Endothelial cell of umbilical vein (primary cell): Measurements from ENCODE around the gene PPFIA2. TPM values are rescaled to one million over a fixed set of nuclear protein-coding genes. Genes with fewer than 3 reads are reported as not detected.

Experiments
- BruUV-seq: library from RNA; stranded (reverse); fragments of 400-500 nt; replicated peaks from 2 replicates; lab custom pipeline; 2021; lab: Mats Ljungman, UMichigan
- CTCF ChIA-PET: fragments of 300-600, 350-600 bp; sonication (Branson Sonifier 250); formaldehyde crosslinking; loops from one replicate; lab custom pipeline; 2021; ENCODE audit warnings: antibody characterized with exemption, inconsistent platforms; lab: Charles Lee
- POLR2A ChIA-PET: fragments of 300-600, 350-600 bp; sonication (Branson Sonifier 250); formaldehyde crosslinking; loops from one replicate; lab custom pipeline; 2021; ENCODE audit warnings: antibody characterized with exemption, inconsistent platforms; lab: Charles Lee
- DNase-seq: peaks from one replicate; pipeline ENCODE4 v3.0.0-alpha.2; 2011; ENCODE audit warnings: low read depth, low spot score
- FAIRE-seq: peaks from 2 replicates; lab custom pipeline; 2011; peaks lifted over from hg19 to GRCh38; lab: Jason Lieb, UNC
- H2AFZ ChIP-seq: 2 replicates; pipeline ENCODE4 v1.6.0; 2012; ENCODE audit warnings: low read depth, low read length, control low read depth, inconsistent platforms
- H3K27ac ChIP-seq: 2 replicates; pipeline ENCODE4 v1.5.1; 2011; ENCODE audit warnings: low read depth, mild to moderate bottlenecking, control low read depth, low read length, moderate library complexity; ENCODE audit not compliant: insufficient read depth
- H3K27me3 ChIP-seq, 2 experiments: 2 replicates each; pipeline versions ENCODE4 v1.6.0 to v1.6.1; 2011; ENCODE audit warnings: low read length in 2 of 2, mixed read lengths in 1 of 2; ENCODE audit not compliant: control insufficient read depth in 2 of 2, insufficient read depth in 2 of 2
- H3K36me3 ChIP-seq, 2 experiments: 2 replicates in 1 of 2; 3 replicates in 1 of 2; pipeline ENCODE4 v1.5.1; 2011; ENCODE audit warnings: low read length in 2 of 2, mild to moderate bottlenecking in 1 of 2, moderate library complexity in 1 of 2; ENCODE audit not compliant: control insufficient read depth in 2 of 2, insufficient read depth in 2 of 2; ENCODE audit errors: extremely low read depth in 1 of 2
- H3K4me1 ChIP-seq: 3 replicates; pipeline ENCODE4 v1.5.1; 2011; ENCODE audit warnings: mild to moderate bottlenecking, low read length; ENCODE audit not compliant: control insufficient read depth, insufficient read depth; ENCODE audit errors: extremely low read depth
- H3K4me2 ChIP-seq: 2 replicates; pipeline ENCODE4 v1.6.1; 2011; ENCODE audit warnings: low read length, control low read depth, mixed read lengths; ENCODE audit not compliant: insufficient read depth
- H3K4me3 ChIP-seq, 3 experiments: fragments of 200-600 bp in 1 of 3; sonication (generic), shearing (Covaris generic) in 1 of 3; replicated peaks in 1 of 3; 2 replicates each; pipeline ENCODE4 v1.5.1; 2011 to 2016; ENCODE audit warnings: control low read depth in 3 of 3, low read length in 3 of 3, mild to moderate bottlenecking in 2 of 3, inconsistent platforms in 1 of 3, low read depth in 1 of 3, moderate library complexity in 1 of 3; ENCODE audit not compliant: insufficient read depth in 1 of 3
- H3K79me2 ChIP-seq: 2 replicates; pipeline ENCODE4 v1.6.0; 2012; ENCODE audit warnings: low read length, inconsistent platforms; ENCODE audit not compliant: control insufficient read depth, insufficient read depth
- H3K9ac ChIP-seq: replicated peaks from 2 replicates; pipeline ENCODE3; 2011; ENCODE audit warnings: low read length, control low read depth; ENCODE audit not compliant: insufficient read depth; ENCODE audit errors: extremely low read depth
- H3K9me1 ChIP-seq: replicated peaks from 3 replicates; pipeline ENCODE4 v1.6.0; 2011; ENCODE audit warnings: mild to moderate bottlenecking, low read length; ENCODE audit not compliant: control insufficient read depth, insufficient read depth; ENCODE audit errors: extremely low read depth
- H3K9me3 ChIP-seq: replicated peaks from 2 replicates; pipeline ENCODE4 v1.5.1; 2012; ENCODE audit warnings: low read length, inconsistent platforms; ENCODE audit not compliant: control insufficient read depth, insufficient read depth
- H4K20me1 ChIP-seq: replicated peaks from 2 replicates; pipeline ENCODE3; 2011; ENCODE audit warnings: mild to moderate bottlenecking, low read length; ENCODE audit not compliant: control insufficient read depth, insufficient read depth; ENCODE audit errors: extremely low read depth
- EZH2 ChIP-seq: IDR thresholded peaks from 2 replicates; pipeline ENCODE4 v1.6.1; 2012; ENCODE audit warnings: borderline replicate concordance, low read depth, mild to moderate bottlenecking, moderate library complexity, low read length, inconsistent platforms; ENCODE audit not compliant: severe bottlenecking
- FOS ChIP-seq: IDR thresholded peaks from 2 replicates; pipeline ENCODE4 v1.6.1; 2011; ENCODE audit warnings: mild to moderate bottlenecking, low read length, moderate library complexity, borderline replicate concordance; ENCODE audit not compliant: insufficient read depth
- GATA2 ChIP-seq: IDR thresholded peaks from 2 replicates; pipeline ENCODE4 v1.7.0; 2011; ENCODE audit warnings: low read depth, mild to moderate bottlenecking, moderate library complexity, mixed read lengths, low read length; ENCODE audit not compliant: insufficient read length, insufficient read depth
- JUN ChIP-seq: IDR thresholded peaks from 2 replicates; pipeline ENCODE4 v1.6.1; 2011; ENCODE audit warnings: borderline replicate concordance, low read depth; ENCODE audit not compliant: insufficient read length, insufficient read depth
- MYC ChIP-seq: IDR thresholded peaks from one replicate; pipeline ENCODE4 v1.6.1; 2011; ENCODE audit warnings: mild to moderate bottlenecking, low read depth, low read length
- POLR2A ChIP-seq: IDR thresholded peaks from 2 replicates; pipeline ENCODE4 v1.6.1; 2012; ENCODE audit warnings: low read depth, mild to moderate bottlenecking, control low read depth, low read length
- POLR2AphosphoS5 ChIP-seq: IDR thresholded peaks from 2 replicates; pipeline ENCODE4 v1.6.1; 2012; ENCODE audit warnings: low read depth, mild to moderate bottlenecking, control low read depth, low read length, moderate library complexity; ENCODE audit not compliant: insufficient read depth
- dilution Hi-C: fragments of 300-500 bp; cut with MboI; formaldehyde crosslinking; loops from one replicate; pipeline ENCODE4 v1.15.0; 2019; ENCODE audit warnings: low sequenced_read_pairs; ENCODE audit not compliant: extremely low pct_ligation_motif_present
- intact Hi-C: fragments of 100-400 bp; cut with micrococcal nuclease; formaldehyde crosslinking; loops from one replicate; pipeline ENCODE4 v1.10.0; 2022
- polyA plus RNA-seq, 4 experiments: library from polyadenylated mRNA; depleted of rRNA in 3 of 4; stranded (reverse) in 3 of 4; unstranded in 1 of 4; fragments of >200 nt; gene quantifications; 2 replicates each; pipeline versions ENCODE4 v1.2.1 to v1.2.3, GENCODE V29; 2011 to 2012; ENCODE audit warnings: missing spikeins in 1 of 4
- total RNA-seq: library from RNA; stranded (reverse); gene quantifications from 2 replicates; pipeline ENCODE4 v1.2.3, GENCODE V29; 2021
- TF ChIP-seq, protein P1 (sequence below), 2 donors: IDR thresholded peaks; 1 replicate in 1 of 2; 2 replicates in 1 of 2; pipeline ENCODE4 v1.5.1; 2011; ENCODE audit warnings: low read length in 2 of 2, mild to moderate bottlenecking in 2 of 2, moderate library complexity in 2 of 2, control low read depth in 1 of 2, inconsistent platforms in 1 of 2, low read depth in 1 of 2; ENCODE audit not compliant: insufficient read depth in 1 of 2; ENCODE audit errors: extremely low read depth in 1 of 2
- TF ChIP-seq, protein P2 (sequence below): IDR thresholded peaks from 2 replicates; pipeline ENCODE4 v1.6.1; 2011; ENCODE audit not compliant: insufficient read depth, insufficient read length

The PPFIA2 gene
- total and polyA plus RNA-seq, 2 donors (not counting 3 experiments of a cell fraction or from before 2014, with no cell fraction given) = not detected

DNA sequence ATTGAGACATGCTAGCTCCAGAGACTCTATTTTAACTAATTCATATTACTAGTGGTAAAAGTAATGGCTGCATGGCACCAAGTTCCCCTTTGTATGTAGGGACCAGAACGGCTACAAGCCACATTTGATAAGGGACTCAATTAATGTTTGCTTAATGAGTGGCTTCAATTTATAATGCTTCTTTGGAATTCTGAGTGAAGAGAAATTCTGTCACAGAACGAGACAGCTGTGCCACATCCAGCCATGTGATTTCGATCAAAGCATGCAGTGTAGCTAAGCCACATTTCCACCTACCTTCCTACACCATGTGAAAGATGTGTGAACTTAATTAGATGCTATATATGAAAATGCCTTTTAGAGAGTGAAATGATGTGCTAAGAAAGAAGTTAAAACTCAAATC lies 463.9 kb downstream of the PPFIA2 start:
- Histone ChIP-seq H3K4me3 (no peak overlapping the region), H4K20me1 (no peaks in the 10 kb centered on the region), H3K27me3 (no peaks in the 10 kb centered on the region), H2AFZ (no peak overlapping the region), H3K79me2 (no peaks in the 10 kb centered on the region), H3K27ac (no peak overlapping the region), H3K36me3 (no peaks in the 10 kb centered on the region), H3K4me1 (no peaks in the 10 kb centered on the region), H3K9ac (no peak overlapping the region), H3K9me3 (no peaks in the 10 kb centered on the region), H3K9me1 (no peaks in the 10 kb centered on the region), H3K4me2 (no peak overlapping the region)
- dilution Hi-C loops = no loop called here
- intact Hi-C loops = no loop called here
- CTCF ChIA-PET = no interaction called here
- FAIRE-seq (no peak), DNase-seq (no peak)
- POLR2A ChIA-PET = no interaction called here
- no peak for TF ChIP-seq POLR2A
- TF ChIP-seq EZH2 = no peak
- TF ChIP-seq, protein P1, sequence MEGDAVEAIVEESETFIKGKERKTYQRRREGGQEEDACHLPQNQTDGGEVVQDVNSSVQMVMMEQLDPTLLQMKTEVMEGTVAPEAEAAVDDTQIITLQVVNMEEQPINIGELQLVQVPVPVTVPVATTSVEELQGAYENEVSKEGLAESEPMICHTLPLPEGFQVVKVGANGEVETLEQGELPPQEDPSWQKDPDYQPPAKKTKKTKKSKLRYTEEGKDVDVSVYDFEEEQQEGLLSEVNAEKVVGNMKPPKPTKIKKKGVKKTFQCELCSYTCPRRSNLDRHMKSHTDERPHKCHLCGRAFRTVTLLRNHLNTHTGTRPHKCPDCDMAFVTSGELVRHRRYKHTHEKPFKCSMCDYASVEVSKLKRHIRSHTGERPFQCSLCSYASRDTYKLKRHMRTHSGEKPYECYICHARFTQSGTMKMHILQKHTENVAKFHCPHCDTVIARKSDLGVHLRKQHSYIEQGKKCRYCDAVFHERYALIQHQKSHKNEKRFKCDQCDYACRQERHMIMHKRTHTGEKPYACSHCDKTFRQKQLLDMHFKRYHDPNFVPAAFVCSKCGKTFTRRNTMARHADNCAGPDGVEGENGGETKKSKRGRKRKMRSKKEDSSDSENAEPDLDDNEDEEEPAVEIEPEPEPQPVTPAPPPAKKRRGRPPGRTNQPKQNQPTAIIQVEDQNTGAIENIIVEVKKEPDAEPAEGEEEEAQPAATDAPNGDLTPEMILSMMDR (IDR thresholded peaks at IDR 0.05; ENCODE audit: extremely low read depth in 1 of 2, insufficient read depth in 1 of 2, low read depth in 1 of 2, low read length in 2 of 2) = no peak
- TF ChIP-seq MYC = no peak
- no peak for TF ChIP-seq FOS
- TF ChIP-seq GATA2 = no peak
- no peak for TF ChIP-seq JUN
- TF ChIP-seq, protein P2, sequence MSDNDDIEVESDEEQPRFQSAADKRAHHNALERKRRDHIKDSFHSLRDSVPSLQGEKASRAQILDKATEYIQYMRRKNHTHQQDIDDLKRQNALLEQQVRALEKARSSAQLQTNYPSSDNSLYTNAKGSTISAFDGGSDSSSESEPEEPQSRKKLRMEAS = no peak
- no peak for TF ChIP-seq POLR2AphosphoS5
- no TSS peak for BruUV-seq
